ENCODE data around the gene NOX4. TPM values are rescaled to one million over a fixed set of nuclear protein-coding genes. Genes with fewer than 3 reads are reported as not detected.

The NOX4 gene
- total and polyA plus RNA-seq, 2 of the 8 experiments (the other 6 are each of a cell fraction or from before 2014, with no cell fraction given): 2.0 to 2.3 TPM

DNA sequence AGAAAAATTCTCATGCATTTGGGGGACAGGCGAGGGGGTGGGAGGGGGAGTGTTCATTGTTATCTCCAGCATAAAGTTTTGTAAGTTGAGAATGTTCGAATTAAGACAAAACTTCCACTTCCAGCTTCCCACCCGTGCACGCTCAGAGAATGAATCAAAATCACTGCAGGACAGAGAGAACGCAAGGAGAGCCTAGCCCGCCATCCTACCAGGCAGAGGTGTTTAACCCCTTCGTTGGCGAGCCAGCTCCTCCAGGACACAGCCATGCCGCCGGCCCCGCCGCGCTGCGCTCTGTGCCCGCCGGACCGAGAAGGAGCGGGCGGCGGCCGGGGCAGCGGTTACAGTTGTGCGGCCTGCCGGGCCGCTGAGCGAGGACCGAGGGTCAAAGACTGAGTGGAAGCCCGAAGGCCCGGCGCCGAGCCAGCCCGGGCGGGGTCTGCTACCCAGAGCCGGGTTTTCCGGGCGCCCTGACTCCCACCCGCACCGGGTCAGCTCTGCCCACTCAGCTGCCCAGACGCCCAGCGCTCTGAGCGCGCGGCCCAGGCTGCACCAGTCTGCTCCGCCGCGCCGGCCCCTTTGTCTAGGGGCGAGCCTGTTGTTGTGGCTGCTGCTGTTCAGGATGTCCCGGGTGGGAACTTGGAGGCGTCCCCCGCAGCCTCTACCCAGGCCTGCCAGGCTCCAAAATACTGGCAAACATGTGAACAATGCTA, at the start of gene NOX4 (continued):
- no peak for TF ChIP-seq CHD7 (IDR thresholded peaks at IDR 0.05; ENCODE audit: insufficient replicate concordance, low read length)
- peak; percentile 58 for TF ChIP-seq SP1 (IDR thresholded peaks at IDR 0.05; ENCODE audit: low read depth, low read length)
- peak; percentile 53 for TF ChIP-seq ASH2L (IDR thresholded peaks at IDR 0.05; ENCODE audit: low read length)
- peak; percentile 30; the same call in 1 of the 2 replicates for TF ChIP-seq EGR1 (IDR thresholded peaks at IDR 0.05; ENCODE audit: borderline replicate concordance, low read depth, low read length)
- TF ChIP-seq, protein P1, sequence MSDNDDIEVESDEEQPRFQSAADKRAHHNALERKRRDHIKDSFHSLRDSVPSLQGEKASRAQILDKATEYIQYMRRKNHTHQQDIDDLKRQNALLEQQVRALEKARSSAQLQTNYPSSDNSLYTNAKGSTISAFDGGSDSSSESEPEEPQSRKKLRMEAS (IDR thresholded peaks at IDR 0.05): peak; percentile 56; the same call in 1 of the 2 replicates
- no peak for TF ChIP-seq CEBPB (IDR thresholded peaks at IDR 0.05; ENCODE audit: low read depth, low read length)
- TF ChIP-seq CTBP2 (IDR thresholded peaks at IDR 0.05; ENCODE audit: borderline replicate concordance, insufficient read depth, insufficient read length, low read length): no peak
- TF ChIP-seq POLR2AphosphoS5 (IDR thresholded peaks at IDR 0.05; ENCODE audit: low read depth, low read length): peak; percentile 67
- no peak for TF ChIP-seq CHD2 (IDR thresholded peaks at IDR 0.05; ENCODE audit: low read length)
- no peak for TF ChIP-seq SAP30 (IDR thresholded peaks at IDR 0.05; ENCODE audit: insufficient read depth, insufficient replicate concordance, low read length)
- TF ChIP-seq RXRA (IDR thresholded peaks at IDR 0.05; ENCODE audit: insufficient read depth, low read depth, low read length): no peak

Measured in H1 (cell line).